Neural progenitor cell (in vitro differentiated cells): ENCODE measurements around the gene WBP1L.

Experiments
- CTCF ChIP-seq: fragments of 200-600 bp; sonication (generic); IDR thresholded peaks from 2 replicates; pipeline ENCODE4 v1.5.1; 2017; ENCODE audit warnings: antibody characterized with exemption, mild to moderate bottlenecking
- EZH2 ChIP-seq: fragments of 200-600 bp; sonication (generic); IDR thresholded peaks from 2 replicates; pipeline ENCODE4 v1.6.1; 2017; ENCODE audit warnings: antibody characterized with exemption, mild to moderate bottlenecking, moderate library complexity

DNA sequence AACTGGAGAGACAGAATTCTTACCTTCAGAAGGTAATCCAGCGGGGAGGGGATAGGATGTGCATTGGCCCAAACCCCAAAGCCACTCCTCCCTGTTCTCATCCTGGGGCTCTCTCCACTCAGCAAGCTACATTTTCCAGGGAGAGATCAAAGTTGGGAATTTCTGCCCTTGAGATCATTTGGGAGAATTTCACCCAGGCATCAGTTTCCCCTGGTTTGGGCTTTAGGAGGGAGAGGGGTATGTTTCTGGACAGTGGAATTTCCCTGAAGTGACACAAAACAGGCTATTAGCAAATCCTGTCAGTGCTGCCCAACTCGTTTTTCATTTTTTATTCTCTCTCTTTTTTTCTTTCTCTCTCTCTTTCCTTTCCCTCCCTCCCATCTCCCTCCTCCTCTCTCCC, 57.7 kb downstream of the WBP1L start:
- no peak for TF ChIP-seq CTCF
- TF ChIP-seq EZH2, result no peak
